Activated naive CD8-positive, alpha-beta T cell (primary cell): ENCODE data around the gene PLEKHF1.
"Not testable (repeated sequence)": the region's sequence is repeated elsewhere in the genome, so short reads cannot be mapped to it uniquely, and the experiment has no call there.

ENCODE experiments used
- H3K27ac Mint-ChIP-seq: one replicate; pipeline ENCODE4 v1.8.0; 2021; ENCODE audit warnings: mixed read lengths
- H3K27me3 Mint-ChIP-seq: one replicate; pipeline ENCODE4 v1.8.0; 2021; ENCODE audit warnings: mixed read lengths
- H3K36me3 Mint-ChIP-seq: one replicate; pipeline ENCODE4 v1.8.0; 2021; ENCODE audit warnings: mixed read lengths
- H3K4me1 Mint-ChIP-seq: one replicate; pipeline ENCODE4 v1.8.0; 2021; ENCODE audit warnings: low read depth, mixed read lengths
- H3K4me3 Mint-ChIP-seq: one replicate; pipeline ENCODE4 v1.8.0; 2021; ENCODE audit warnings: mild to moderate bottlenecking, mixed read lengths
- H3K9me3 Mint-ChIP-seq: one replicate; pipeline ENCODE4 v1.8.0; 2021; ENCODE audit warnings: low read depth, mixed read lengths

Gene PLEKHF1, protein sequence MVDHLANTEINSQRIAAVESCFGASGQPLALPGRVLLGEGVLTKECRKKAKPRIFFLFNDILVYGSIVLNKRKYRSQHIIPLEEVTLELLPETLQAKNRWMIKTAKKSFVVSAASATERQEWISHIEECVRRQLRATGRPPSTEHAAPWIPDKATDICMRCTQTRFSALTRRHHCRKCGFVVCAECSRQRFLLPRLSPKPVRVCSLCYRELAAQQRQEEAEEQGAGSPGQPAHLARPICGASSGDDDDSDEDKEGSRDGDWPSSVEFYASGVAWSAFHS

DNA sequence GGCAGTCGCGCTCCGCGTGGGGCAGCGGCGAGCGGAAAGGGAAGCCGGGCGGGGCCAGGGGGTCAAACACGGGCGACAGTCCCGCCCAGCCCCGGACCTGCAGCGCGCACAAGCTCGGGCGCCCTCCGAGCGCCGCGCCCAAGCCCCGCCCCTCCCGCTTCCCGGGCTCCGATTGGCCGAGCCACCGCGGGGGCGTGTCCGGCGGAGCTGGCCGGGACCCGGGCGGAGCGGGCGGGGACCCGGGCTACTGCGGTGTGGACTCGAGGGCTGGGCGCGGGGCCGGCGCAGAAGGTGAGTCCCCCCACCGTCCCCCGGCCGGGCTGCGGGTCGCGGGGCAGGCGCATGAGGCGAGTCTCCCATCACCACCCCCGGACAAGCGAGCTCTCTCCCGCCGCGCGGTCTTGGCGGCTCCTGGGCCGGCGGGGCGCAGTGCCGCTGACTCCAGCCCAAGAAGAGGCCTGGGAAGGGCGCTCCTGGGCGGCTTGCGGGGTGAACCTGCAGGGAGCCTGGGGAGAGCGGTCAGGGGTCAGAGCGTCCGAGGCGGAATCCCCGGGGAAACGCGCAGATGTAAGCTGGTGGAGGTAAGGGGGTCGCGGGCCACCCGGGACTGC lies at the start of gene PLEKHF1:
Gene PLEKHF1 (plus strand): TSS at position 247 of the 611 bp plus-strand sequence. CDS start 8,379 bp downstream, outside the sequence.
- Mint-ChIP-seq H3K4me3 (peak within 1 kb of the TSS; percentile 91), H3K4me1 (peaks cover 76% of the 10 kb centered on the region), H3K36me3 (peaks cover 2% of the 10 kb centered on the region), H3K27ac (peak within 1 kb of the TSS; percentile 76), H3K27me3 (no peaks in the 10 kb centered on the region), H3K9me3 (no peaks in the 10 kb centered on the region)

DNA sequence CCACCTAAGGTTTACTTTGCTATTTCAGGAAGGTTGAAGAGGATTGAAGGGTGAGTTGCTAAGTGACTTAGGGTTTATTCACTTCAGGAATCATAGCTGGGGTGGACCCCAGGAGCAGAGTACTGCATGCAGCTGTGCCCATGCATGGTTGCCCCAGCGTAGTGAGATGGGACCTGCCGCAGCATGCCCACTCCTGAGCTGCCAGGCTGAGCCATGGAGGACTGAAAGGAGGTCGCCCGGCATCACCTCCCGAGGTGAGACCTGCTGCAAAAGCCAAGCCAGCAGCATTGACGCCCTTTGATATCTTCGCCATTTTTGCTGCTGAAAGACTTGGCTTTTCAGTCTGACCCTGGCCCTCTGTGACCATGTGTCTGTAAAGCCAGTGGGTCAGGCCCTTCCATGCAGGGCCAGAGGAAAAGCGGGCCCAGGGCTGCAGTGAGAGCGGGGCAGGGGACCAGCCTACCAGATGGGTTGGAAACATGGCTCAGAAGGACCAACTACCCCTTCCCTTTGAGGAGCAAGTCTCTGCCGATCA lies 49.3 kb upstream of the PLEKHF1 start:
- Mint-ChIP-seq H3K36me3 (peaks cover 9% of the 10 kb centered on the region), H3K9me3 (no peaks in the 10 kb centered on the region), H3K27ac (no peak overlapping the region), H3K4me3 (no peak overlapping the region), H3K4me1 (peaks cover 13% of the 10 kb centered on the region), H3K27me3 (no peaks in the 10 kb centered on the region)

DNA sequence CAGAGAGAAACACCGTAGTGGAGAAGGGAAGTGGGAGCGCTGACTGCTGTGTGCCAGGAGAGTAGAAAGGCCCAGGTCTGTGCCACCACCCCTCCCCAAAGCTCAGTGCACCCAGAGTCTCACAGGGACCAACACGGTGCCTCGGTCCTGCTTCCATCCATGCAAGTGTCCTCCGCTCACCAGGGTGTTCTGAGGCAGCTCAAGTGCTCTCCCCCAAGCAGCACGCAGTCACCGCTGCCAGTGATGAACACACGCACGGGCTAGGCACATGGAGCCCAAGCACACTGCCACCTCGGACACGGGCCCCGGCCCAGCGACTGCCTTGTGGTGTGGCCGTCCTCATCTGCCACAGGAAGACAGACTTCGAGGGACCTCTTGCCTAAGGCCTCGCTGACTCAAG lies 48.7 kb upstream of the PLEKHF1 start:
- H3K27me3 Mint-ChIP-seq: no peaks in the 10 kb centered on the region
- H3K4me3 Mint-ChIP-seq: no peak overlapping the region
- peaks cover 17% of the 10 kb centered on the region for H3K4me1 Mint-ChIP-seq
- no peak overlapping the region for H3K27ac Mint-ChIP-seq
- H3K9me3 Mint-ChIP-seq: no peaks in the 10 kb centered on the region
- peaks cover 9% of the 10 kb centered on the region for H3K36me3 Mint-ChIP-seq

DNA sequence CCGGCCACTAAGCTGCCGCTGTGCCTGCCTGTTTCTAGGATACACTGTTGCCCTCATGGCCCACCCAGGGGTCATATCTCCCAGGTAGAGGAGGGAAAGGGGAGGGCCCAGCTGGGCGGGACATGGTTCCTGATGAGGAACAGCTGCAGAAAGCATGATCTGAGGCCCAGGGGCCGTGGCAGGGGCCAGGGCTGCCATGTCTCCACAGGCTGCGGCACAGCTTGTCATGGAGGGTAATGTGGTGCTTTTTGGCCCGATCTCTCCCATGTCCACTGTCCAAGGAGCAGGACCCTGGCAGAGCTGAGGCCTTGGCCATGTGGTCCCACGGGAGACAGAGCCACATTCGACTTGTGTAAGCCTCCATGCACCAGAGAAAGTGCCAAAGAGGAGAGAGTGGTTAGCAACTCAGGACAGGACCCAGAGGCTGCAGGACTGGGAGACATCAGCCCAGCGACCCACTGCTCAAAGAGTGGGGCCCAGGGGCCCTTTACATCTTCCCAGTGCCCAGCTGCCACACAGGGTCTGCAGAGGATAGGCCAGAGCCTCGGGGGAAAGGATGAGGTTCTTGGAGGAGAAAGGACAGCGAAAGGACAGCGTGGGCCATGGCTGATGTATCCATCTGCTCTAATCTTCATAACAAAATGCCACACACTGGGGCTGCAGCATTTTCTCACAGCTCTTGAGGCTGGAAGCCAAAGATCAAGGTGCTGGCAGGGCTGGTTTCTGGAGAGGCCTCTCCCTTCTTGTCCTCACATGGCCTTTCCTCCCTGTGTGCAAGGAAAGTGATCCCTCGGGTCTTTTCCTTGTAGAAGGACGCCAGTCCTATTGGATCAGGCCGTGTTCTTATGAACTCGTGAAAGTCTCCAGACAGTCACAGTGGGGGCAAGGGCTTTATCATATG lies 47.6 kb upstream of the PLEKHF1 start:
- Mint-ChIP-seq H3K4me3 (no peak overlapping the region), H3K9me3 (no peaks in the 10 kb centered on the region)

DNA sequence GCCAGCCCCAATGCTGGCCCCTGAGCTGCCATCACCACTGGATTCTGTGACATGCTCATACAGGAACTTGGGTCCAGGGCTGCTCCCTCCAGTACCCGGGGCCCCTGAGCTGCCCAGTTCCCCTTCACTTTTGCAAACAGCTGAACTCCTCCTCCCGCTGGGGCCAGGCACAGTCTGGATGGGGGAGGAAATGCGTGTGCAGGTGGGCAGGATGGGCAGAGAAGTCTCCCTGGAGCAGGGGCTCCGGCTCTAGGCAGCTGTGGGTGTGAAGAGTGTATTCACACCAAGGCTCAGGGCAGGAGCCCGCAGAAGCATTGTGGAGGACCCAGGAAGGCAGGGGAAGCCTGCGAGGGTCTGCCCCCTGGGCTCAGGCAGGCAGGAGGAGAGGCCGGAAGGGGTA lies 46.8 kb upstream of the PLEKHF1 start:
- H3K27ac Mint-ChIP-seq: no peak overlapping the region
- H3K4me1 Mint-ChIP-seq: peaks cover 36% of the 10 kb centered on the region
- no peaks in the 10 kb centered on the region for H3K27me3 Mint-ChIP-seq
- no peaks in the 10 kb centered on the region for H3K9me3 Mint-ChIP-seq
- no peak overlapping the region for H3K4me3 Mint-ChIP-seq
- H3K36me3 Mint-ChIP-seq: no peaks in the 10 kb centered on the region

More for the DNA sequence above, 47.6 kb upstream of the PLEKHF1 start:
- Mint-ChIP-seq H3K36me3 (peaks cover 4% of the 10 kb centered on the region), H3K27me3 (no peaks in the 10 kb centered on the region), H3K27ac (peak overlapping the region; percentile 68), H3K4me1 (peaks cover 28% of the 10 kb centered on the region)

DNA sequence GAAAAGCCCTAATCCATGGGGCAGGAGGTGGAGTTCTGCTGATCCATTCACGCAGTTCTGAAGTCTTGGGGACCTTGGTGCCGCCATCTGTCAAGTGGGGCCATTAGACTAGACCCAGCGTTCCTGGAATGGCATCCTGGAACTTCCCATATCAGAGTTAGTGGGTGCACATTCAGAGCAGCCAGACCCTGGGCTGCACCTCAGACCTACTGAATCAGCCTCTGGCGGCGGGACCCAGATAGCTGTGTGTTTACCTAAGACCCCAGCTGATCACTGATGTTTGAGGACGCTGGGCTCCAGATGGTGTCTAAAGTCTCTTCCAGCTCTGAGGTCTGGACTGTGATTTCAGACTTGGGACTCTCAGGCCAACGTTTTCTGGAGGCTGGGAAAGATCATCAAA lies 46.4 kb upstream of the PLEKHF1 start:
- no peaks in the 10 kb centered on the region for H3K36me3 Mint-ChIP-seq
- H3K4me3 Mint-ChIP-seq: no peak overlapping the region
- H3K27ac Mint-ChIP-seq: no peak overlapping the region
- H3K4me1 Mint-ChIP-seq: peaks cover 41% of the 10 kb centered on the region
- H3K27me3 Mint-ChIP-seq: no peaks in the 10 kb centered on the region
- H3K9me3 Mint-ChIP-seq: no peaks in the 10 kb centered on the region

DNA sequence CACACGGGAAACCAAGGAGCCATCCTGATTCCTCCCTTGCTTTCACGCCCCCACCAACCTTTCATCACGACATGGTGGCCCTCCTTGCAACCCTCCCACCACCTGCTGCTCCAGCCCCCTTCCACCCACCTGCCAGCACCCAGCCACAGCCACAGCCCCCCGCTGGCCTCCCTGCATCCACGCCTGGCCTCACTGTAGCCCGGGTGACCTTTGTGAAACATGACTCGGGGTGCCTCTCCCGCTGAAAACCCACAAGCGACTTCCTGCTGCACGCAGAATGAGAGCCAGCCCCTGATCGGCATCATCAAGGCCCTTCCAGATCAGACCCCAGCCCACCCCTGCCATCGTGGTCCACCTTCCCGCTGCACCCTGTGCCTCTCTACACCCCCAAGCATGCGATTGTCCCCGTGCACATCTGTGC lies 44.3 kb upstream of the PLEKHF1 start:
- Mint-ChIP-seq H3K36me3 (no peaks in the 10 kb centered on the region), H3K27ac (peak overlapping the region; percentile 76), H3K9me3 (no peaks in the 10 kb centered on the region), H3K27me3 (no peaks in the 10 kb centered on the region), H3K4me1 (peaks cover 46% of the 10 kb centered on the region), H3K4me3 (peak overlapping the region; percentile 79)

DNA sequence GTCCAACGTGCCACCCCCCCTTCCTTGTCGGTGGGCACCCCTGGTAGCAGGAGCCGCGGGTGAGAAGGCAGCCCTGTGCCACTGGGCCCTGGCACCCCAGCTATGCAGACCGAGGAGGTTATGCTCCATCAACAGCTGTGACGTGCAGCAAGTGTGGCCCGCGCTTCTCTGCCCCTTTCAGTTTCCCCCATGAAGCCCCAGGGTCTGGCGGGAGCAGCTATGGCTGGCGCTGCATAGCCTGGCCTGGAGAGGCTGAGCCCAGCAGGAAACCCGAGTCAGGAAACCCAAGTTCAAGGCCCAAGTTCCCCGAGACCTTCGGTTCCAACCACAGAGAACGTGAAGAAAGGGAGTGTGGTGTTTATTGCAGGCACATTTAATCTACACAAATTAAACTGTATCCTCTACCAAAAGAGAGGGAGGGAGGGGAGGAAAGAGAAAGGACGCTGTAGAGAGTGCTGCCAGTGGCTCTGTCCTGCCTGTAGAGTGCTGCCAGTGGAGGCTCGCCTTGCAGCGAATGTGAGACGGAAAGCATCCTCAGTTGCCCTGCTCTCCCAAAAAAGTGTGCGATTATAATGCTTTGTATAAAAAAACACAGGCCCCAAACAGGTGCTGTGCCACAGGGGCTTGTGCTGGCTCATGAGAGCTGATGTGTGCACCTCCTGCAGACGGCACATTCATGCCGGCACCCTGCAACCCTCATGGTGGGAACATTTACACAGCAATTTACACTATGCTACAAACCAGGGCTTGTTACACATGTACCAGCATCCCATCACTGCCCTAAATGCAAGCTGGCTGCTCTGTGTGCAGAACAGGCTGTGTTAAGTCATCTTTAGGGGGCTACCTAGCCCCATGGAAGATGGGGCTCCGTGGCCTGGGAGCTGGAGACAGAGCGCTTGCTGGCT lies 42.8 kb upstream of the PLEKHF1 start:
- Mint-ChIP-seq H3K27ac (peak overlapping the region; percentile 76), H3K36me3 (no peaks in the 10 kb centered on the region), H3K9me3 (no peaks in the 10 kb centered on the region), H3K27me3 (no peaks in the 10 kb centered on the region), H3K4me3 (peak overlapping the region; percentile 51), H3K4me1 (peaks cover 46% of the 10 kb centered on the region)

DNA sequence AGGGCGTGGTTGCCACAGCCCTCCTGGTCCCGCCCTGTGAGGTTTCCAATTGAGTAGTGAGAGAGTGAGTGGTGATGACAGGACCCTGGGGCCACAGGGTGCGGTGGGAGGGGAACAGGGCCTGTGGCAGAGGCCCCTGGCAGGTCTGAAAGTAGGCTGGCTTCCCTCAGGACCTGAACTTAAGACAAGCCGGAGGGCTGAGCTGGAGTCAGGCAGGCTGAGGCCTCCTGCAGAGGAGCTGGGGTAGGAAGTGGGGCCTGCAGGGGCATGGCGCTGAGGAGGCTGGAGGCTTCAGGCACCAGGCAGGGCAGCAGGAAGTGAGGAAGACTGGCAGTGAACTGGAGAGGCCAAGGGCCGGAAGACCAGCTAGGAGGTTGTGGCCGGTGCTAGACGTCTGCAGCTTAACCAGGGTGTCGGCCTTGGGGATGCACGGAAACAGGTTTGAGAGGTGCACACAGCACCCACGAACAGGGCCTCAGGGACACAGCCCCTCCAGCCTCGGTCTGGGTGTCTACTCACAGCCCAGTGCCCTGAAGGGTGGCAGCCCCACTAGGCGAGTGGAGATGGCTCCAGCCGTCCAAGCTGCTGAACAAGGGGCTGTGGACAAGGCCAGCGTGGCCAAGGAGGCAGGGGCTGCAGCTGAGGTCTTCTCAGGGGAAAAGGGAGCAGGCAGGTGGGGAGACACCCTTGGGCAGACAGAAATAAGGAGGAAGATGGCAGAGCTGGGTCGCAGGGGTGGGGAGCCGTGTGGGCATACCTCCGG lies 41.4 kb upstream of the PLEKHF1 start:
- H3K27ac Mint-ChIP-seq: peak overlapping the region; percentile 66
- H3K4me1 Mint-ChIP-seq: peaks cover 46% of the 10 kb centered on the region
- H3K4me3 Mint-ChIP-seq: peak overlapping the region; percentile 73
- H3K36me3 Mint-ChIP-seq: no peaks in the 10 kb centered on the region
- no peaks in the 10 kb centered on the region for H3K27me3 Mint-ChIP-seq
- no peaks in the 10 kb centered on the region for H3K9me3 Mint-ChIP-seq

DNA sequence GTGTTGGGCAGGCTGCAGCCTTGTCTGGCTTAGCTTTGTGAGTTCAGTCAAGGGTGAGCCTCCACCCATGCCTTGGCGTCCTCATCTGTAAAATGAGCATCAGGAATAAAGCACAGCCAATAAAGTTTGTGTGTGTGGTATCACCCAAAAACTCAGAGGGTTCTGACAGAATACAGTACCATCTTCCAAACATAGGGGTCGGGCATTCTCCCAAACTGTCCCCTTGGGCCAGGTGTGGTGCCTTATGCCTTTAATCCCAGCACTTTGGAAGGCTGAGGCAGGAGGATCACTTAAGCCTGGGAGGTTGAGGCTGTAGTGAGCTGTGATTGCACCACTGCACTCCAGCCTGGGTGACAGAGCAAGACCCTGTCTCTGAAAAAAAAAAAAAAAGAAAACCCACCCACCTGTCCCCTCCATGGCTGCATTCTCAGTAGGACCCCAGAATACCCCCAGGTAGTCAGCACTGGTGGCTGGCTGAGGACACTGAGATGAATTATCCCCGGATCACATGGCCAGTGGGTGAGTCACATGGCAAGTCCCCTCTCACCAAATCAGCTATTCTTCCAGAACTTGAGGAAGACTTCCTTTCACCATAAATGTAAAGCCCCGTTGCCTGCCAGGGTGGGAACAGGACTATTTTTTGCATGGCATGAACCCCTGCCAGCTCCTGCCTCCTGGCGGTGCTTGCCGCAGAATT lies 40.6 kb upstream of the PLEKHF1 start:
- Mint-ChIP-seq H3K36me3 (no peaks in the 10 kb centered on the region), H3K4me3 (no peak overlapping the region), H3K9me3 (no peaks in the 10 kb centered on the region), H3K27ac (peak overlapping the region; percentile 28), H3K4me1 (peaks cover 46% of the 10 kb centered on the region), H3K27me3 (no peaks in the 10 kb centered on the region)

DNA sequence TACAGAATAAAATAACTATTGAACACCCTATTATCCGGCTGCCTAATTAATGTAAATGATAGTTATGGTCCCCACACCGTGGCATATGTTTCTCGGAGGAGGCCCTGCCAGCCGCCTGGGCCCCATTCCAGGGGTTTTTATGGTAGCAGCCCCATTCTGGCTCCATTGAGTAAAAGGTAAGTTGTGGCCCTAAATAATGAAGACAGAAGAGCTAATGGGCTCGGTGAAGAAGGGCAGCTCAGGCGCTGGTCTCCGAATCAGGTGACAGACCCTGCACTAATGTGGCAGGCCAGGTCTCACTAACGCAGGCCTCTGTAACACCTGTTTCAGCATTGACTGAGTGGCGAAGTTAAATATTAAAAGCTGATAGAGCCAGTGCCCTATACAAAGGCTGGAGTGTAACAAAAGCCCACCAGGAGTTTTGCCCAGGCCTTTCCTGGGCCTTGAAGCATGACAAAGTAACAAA lies 40.0 kb upstream of the PLEKHF1 start:
- Mint-ChIP-seq H3K9me3 (no peaks in the 10 kb centered on the region), H3K4me1 (peaks cover 42% of the 10 kb centered on the region), H3K36me3 (no peaks in the 10 kb centered on the region), H3K27me3 (no peaks in the 10 kb centered on the region), H3K4me3 (no peak overlapping the region), H3K27ac (peak overlapping the region; percentile 34)

DNA sequence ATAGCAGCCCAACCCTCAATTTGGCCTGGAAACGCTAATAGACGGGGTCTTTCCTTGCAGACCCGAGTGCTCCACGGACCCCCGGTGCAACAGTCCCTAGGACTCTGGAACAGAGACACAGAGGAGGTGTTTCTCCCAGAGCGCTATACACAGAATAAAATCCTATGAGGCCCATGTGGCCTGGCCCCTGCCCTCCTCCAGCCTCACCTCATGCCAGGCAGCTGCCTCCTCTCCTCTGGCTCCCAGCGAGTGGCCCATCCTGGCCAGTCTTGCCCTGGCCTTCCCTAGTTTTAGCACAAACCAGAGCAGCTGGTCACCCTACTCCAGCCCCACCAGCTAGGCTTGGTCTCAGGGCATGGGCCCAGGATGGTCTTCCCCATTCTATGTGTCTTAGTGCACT lies 38.9 kb upstream of the PLEKHF1 start:
- H3K9me3 Mint-ChIP-seq: no peaks in the 10 kb centered on the region
- no peak overlapping the region for H3K27ac Mint-ChIP-seq
- H3K36me3 Mint-ChIP-seq: no peaks in the 10 kb centered on the region
- no peak overlapping the region for H3K4me3 Mint-ChIP-seq
- H3K27me3 Mint-ChIP-seq: no peaks in the 10 kb centered on the region
- H3K4me1 Mint-ChIP-seq: peaks cover 30% of the 10 kb centered on the region

DNA sequence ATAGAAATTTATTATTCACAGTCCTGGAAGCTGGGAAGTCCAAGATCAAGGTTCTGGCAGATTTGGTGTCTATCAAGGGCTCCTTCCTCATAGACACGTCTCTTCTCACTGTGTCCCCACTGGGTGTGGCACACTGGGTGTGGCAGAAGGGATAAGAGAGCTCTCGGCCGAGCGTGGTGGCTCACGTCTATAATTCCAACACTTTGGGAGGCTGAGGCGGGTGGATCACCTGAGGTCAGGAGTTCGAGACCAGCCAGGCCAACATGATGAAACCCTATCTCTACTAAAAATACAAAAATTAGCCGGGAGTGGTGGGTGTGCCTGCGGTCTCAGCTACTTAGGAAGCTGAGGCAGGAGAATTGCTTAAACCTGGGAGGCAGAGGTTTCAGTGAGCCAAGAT lies 38.4 kb upstream of the PLEKHF1 start:
- H3K27me3 Mint-ChIP-seq, H3K9me3 Mint-ChIP-seq, H3K4me3 Mint-ChIP-seq, H3K36me3 Mint-ChIP-seq: not testable (repeated sequence)
- Mint-ChIP-seq H3K4me1 (peaks cover 25% of the 10 kb centered on the region), H3K27ac (peak overlapping the region; percentile 50)
